WTC11 (cell line): ENCODE results near the gene MAMSTR. TPM values are rescaled to one million over a fixed set of nuclear protein-coding genes. Genes with fewer than 3 reads are reported as not detected.

Experiments
- ATAC-seq: fragments of 200-7000 bp; cut with Tn5 transposase; 2 replicates; pipeline ENCODE4 v1.10.0; 2021; ENCODE audit warnings: mild to moderate bottlenecking, moderate library complexity
- CTCF ChIA-PET: fragments of 300-600 bp; sonication (Branson Sonifier 250); formaldehyde crosslinking; loops from one replicate; lab custom pipeline; 2021; ENCODE audit warnings: antibody characterized with exemption; lab: Charles Lee
- POLR2A ChIA-PET: fragments of 350-600 bp; sonication (Branson Sonifier 250); formaldehyde crosslinking; loops from one replicate; lab custom pipeline; 2021; ENCODE audit warnings: antibody characterized with exemption; lab: Charles Lee
- DNase-seq: peaks from one replicate; pipeline ENCODE4 v3.0.0; 2021; ENCODE audit warnings: low spot score
- H3K27ac Mint-ChIP-seq: 2 replicates; pipeline ENCODE4 v1.8.0; 2021; ENCODE audit warnings: mixed read lengths
- H3K27me3 Mint-ChIP-seq: 2 replicates; pipeline ENCODE4 v1.8.0; 2021; ENCODE audit warnings: low read depth, mild to moderate bottlenecking, moderate library complexity, mixed read lengths
- H3K36me3 Mint-ChIP-seq: 2 replicates; pipeline ENCODE4 v1.8.0; 2021; ENCODE audit warnings: mixed read lengths
- H3K4me1 Mint-ChIP-seq: 2 replicates; pipeline ENCODE4 v1.8.0; 2022; ENCODE audit warnings: mixed read lengths
- H3K4me3 Mint-ChIP-seq: 2 replicates; pipeline ENCODE4 v1.8.0; 2021; ENCODE audit warnings: mild to moderate bottlenecking, moderate library complexity, mixed read lengths
- H3K9me3 Mint-ChIP-seq: 2 replicates; pipeline ENCODE4 v1.8.0; 2021; ENCODE audit warnings: mixed read lengths
- ATF3 ChIP-seq: sonication (generic); formaldehyde crosslinking; conservative IDR thresholded peaks from 2 replicates; pipeline ENCODE4 v1.8.1; 2022; ENCODE audit warnings: mild to moderate bottlenecking, missing genetic modification reagents
- ATF6 ChIP-seq: sonication (generic); formaldehyde crosslinking; IDR thresholded peaks from 2 replicates; pipeline ENCODE4 v1.8.1; 2023; ENCODE audit warnings: mild to moderate bottlenecking, missing genetic modification reagents
- CDX4 ChIP-seq: fragments of 250-450 bp; sonication (Bioruptor Pico); IDR thresholded peaks from 2 replicates; pipeline ENCODE4 v1.9.0; 2021; ENCODE audit warnings: moderate library complexity, mild to moderate bottlenecking, inconsistent platforms, borderline replicate concordance
- CREB1 ChIP-seq: sonication (generic); formaldehyde crosslinking; IDR thresholded peaks from 2 replicates; pipeline ENCODE4 v1.8.0; 2023; ENCODE audit warnings: mild to moderate bottlenecking, missing genetic modification reagents
- CREM ChIP-seq: sonication (generic); formaldehyde crosslinking; IDR thresholded peaks from 2 replicates; pipeline ENCODE4 v1.8.1; 2022; ENCODE audit warnings: mild to moderate bottlenecking, missing genetic modification reagents, moderate library complexity
- ELF4 ChIP-seq: sonication (generic); formaldehyde crosslinking; IDR thresholded peaks from 2 replicates; pipeline ENCODE4 v1.8.1; 2022; ENCODE audit warnings: low read depth, mild to moderate bottlenecking, moderate library complexity, missing genetic modification reagents
- EMX1 ChIP-seq: fragments of 250-450 bp; sonication (Bioruptor Pico); IDR thresholded peaks from 2 replicates; pipeline ENCODE4 v1.8.0; 2021; ENCODE audit warnings: mild to moderate bottlenecking
- ETV6 ChIP-seq: sonication (generic); formaldehyde crosslinking; IDR thresholded peaks from 2 replicates; pipeline ENCODE4 v1.8.1; 2022; ENCODE audit warnings: mild to moderate bottlenecking, missing genetic modification reagents
- GRHL2 ChIP-seq: fragments of 250-450 bp; sonication (Bioruptor Pico); IDR thresholded peaks from 2 replicates; pipeline ENCODE4 v1.8.0; 2022; ENCODE audit warnings: mild to moderate bottlenecking, moderate library complexity; ENCODE audit not compliant: insufficient replicate concordance, severe bottlenecking
- HMGXB4 ChIP-seq: sonication (generic); formaldehyde crosslinking; IDR thresholded peaks from 2 replicates; pipeline ENCODE4 v1.8.1; 2023; ENCODE audit warnings: mild to moderate bottlenecking, moderate library complexity, missing genetic modification reagents
- IRF1 ChIP-seq: sonication (generic); formaldehyde crosslinking; IDR thresholded peaks from 2 replicates; pipeline ENCODE4 v1.8.0; 2023; ENCODE audit warnings: missing genetic modification reagents
- NFATC4 ChIP-seq: fragments of 250-450 bp; sonication (Bioruptor Pico); IDR thresholded peaks from 2 replicates; pipeline ENCODE4 v1.9.0; 2021; ENCODE audit warnings: mild to moderate bottlenecking
- RELA ChIP-seq: sonication (generic); formaldehyde crosslinking; IDR thresholded peaks from 2 replicates; pipeline ENCODE4 v1.8.1; 2022; ENCODE audit warnings: missing genetic modification reagents, mild to moderate bottlenecking, borderline replicate concordance
- RORB ChIP-seq: fragments of 250-450 bp; sonication (Bioruptor Pico); IDR thresholded peaks from 2 replicates; pipeline ENCODE4 v1.9.0; 2021; ENCODE audit warnings: mild to moderate bottlenecking
- SMAD3 ChIP-seq: sonication (generic); formaldehyde crosslinking; IDR thresholded peaks from 2 replicates; pipeline ENCODE4 v1.8.0; 2022; ENCODE audit warnings: missing genetic modification reagents, mild to moderate bottlenecking, borderline replicate concordance
- TCF7 ChIP-seq: sonication (generic); formaldehyde crosslinking; IDR thresholded peaks from 2 replicates; pipeline ENCODE4 v1.8.0; 2022; ENCODE audit warnings: mild to moderate bottlenecking, low read depth, missing genetic modification reagents, moderate library complexity
- ZNF219 ChIP-seq: sonication (generic); formaldehyde crosslinking; IDR thresholded peaks from 2 replicates; pipeline ENCODE4 v1.8.0; 2023; ENCODE audit warnings: missing genetic modification reagents, mild to moderate bottlenecking, borderline replicate concordance
- ZNF416 ChIP-seq: fragments of 250-450 bp; sonication (Bioruptor Pico); IDR thresholded peaks from 2 replicates; pipeline ENCODE4 v1.9.0; 2021; ENCODE audit warnings: mild to moderate bottlenecking, inconsistent platforms
- ZNF512 ChIP-seq: sonication (generic); formaldehyde crosslinking; IDR thresholded peaks from 2 replicates; pipeline ENCODE4 v1.8.1; 2022; ENCODE audit warnings: missing genetic modification reagents, borderline replicate concordance
- ZSCAN18 ChIP-seq: fragments of 250-450 bp; sonication (Bioruptor Pico); IDR thresholded peaks from 2 replicates; pipeline ENCODE4 v2.1.2; 2022; ENCODE audit warnings: mild to moderate bottlenecking, moderate library complexity
- total RNA-seq: library from RNA; stranded (reverse); gene quantifications from 3 replicates; pipeline ENCODE4 v1.2.3, GENCODE V29; 2021

The MAMSTR gene
- total RNA-seq, 1 experiment from 2014 or later = 1.4 TPM

GRCh38 chr19:48673436-48674100, 46.0 kb downstream of the MAMSTR start (continued):
- TF ChIP-seq HMGXB4 = no peak
- TF ChIP-seq CREM = no peak
- TF ChIP-seq TCF7 (CRISPR knock-in tag) = no peak
- no peak for TF ChIP-seq GRHL2 (CRISPR knock-in tag)
- TF ChIP-seq ETV6 (CRISPR knock-in tag) = no peak
- no peak for TF ChIP-seq CREB1 (CRISPR knock-in tag)
- TF ChIP-seq, all 79 proteins: peak for 0

GRCh38 chr19:48672994-48673393, 46.5 kb downstream of the MAMSTR start, which contains the start of gene NTN5:
Gene NTN5 (minus strand): TSS chr19:48673017. CDS start chr19:48670986, 2,031 bp downstream.
- Mint-ChIP-seq H3K27me3 (peaks cover 17% of the 10 kb centered on the region), H3K9me3 (peaks cover 10% of the 10 kb centered on the region), H3K4me3 (peak within 1 kb of the TSS; percentile 37), H3K27ac (no peak within 1 kb of the TSS), H3K4me1 (peaks cover 26% of the 10 kb centered on the region)
- ATAC-seq (no peak), DNase-seq (peak; percentile 25)
- CTCF ChIA-PET = interaction anchor here (1.1 to 4.0 kb wide), 5 partner anchors 23 to 65 kb away, joined by 3 to 56 read pairs (median 29); partner anchors contain the start of genes CA11 and FUT2
- POLR2A ChIA-PET = interaction anchor here (1.0 to 2.2 kb wide), 2 partner anchors 23 to 45 kb away, joined by 3 to 14 read pairs; partner anchors contain the start of gene FUT2
- TF ChIP-seq ZNF416 (CRISPR knock-in tag) = no peak
- TF ChIP-seq ATF3 (CRISPR knock-in tag) = no peak
- no peak for TF ChIP-seq ZSCAN18 (CRISPR knock-in tag)
- no peak for TF ChIP-seq NFATC4 (CRISPR knock-in tag)
- TF ChIP-seq IRF1 (CRISPR knock-in tag) = no peak
- no peak for TF ChIP-seq CDX4 (CRISPR knock-in tag)
- no peak for TF ChIP-seq HMGXB4
- TF ChIP-seq ETV6 (CRISPR knock-in tag) = no peak
- TF ChIP-seq RELA (CRISPR knock-in tag) = no peak
- TF ChIP-seq SMAD3 (CRISPR knock-in tag) = no peak
- TF ChIP-seq ZNF219 (CRISPR knock-in tag) = no peak
- no peak for TF ChIP-seq ELF4 (CRISPR knock-in tag)
- no peak for TF ChIP-seq RORB
- TF ChIP-seq ATF6 (CRISPR knock-in tag) = no peak
- no peak for TF ChIP-seq EMX1 (CRISPR knock-in tag)
- TF ChIP-seq ZNF512 = no peak
- TF ChIP-seq, all 79 proteins: peak for 0
- H3K36me3 Mint-ChIP-seq = no peaks in the 10 kb centered on the region
